ENCODE measurements around the gene KANSL2.
"Not testable (repeated sequence)": the region's sequence is repeated elsewhere in the genome, so short reads cannot be mapped to it uniquely, and the experiment has no call there.

KANSL2 gene

DNA sequence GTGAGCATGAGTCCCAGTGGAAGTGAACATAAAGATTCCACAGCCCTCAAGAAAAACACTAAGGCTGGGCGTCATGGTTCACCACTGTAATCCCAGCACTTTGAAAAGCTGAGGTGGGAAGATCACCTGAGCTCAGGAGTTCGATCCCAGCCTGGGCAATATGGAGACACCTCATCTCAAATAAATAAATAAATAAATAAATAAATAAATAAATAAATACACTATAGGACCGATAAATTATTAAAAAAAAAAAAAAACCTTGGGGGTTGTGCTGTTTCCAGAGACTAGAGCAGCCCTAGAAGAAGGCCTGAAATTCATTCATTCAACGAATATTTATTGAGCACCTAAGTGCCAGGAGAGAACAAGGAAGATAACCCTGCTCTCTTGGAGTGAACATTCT, 1.5 kb upstream of the KANSL2 start:
- no peak for DNase-seq (ENCODE audit: low read depth)

DNA sequence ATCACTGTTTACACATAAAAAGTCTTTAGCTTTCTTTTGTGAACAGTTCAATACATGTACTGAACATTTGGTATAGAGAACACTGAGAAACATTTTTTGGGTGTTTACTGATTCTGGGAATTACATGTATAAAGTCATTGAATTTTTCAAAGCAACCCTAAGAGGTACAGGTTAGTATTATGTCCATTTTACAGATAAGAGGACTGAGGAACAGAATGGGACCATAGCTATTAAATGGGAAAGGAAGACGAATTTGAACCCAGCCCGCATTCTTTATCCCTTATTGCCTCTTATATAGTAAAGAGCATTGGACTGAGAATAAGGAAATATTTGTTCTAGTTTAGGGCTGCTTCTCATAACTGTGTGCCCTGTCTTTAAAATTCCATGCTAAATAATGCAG, 889 bp upstream of the KANSL2 start:
- no peak for DNase-seq (ENCODE audit: low read depth)

DNA sequence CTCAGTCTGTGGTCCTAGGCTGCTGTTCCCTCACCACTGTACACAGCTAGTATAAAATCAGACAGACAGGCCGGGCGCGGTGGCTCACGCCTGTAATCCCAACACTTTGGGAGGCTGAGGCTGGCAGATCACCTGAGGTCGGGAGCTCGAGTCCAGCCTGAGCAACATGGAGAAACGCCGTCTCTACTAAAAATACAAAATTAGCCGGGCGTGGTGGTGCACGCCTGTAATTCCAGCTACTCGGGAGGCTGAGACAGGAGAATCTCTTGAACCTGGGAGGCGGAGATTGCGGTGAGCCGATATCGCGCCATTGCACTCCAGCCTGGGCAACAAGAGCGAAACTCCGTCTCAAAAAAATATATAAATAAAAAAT, 481 bp upstream of the KANSL2 start:
- DNase-seq (ENCODE audit: low read depth) = not testable (repeated sequence)

DNA sequence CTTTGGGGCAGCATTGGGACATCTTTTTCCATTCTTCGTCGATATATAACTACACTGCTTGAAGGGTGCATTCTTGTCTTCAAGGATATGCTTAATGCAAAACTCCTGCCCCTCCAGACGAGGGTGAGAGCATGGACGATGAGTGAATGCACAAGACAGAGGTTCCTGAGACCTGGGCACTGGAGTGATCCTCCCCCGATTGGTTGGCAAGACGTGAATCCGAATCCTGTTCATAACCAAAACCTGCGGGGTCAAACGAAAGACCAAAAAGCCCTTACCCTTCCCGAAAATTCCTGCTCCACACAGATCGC, 684 bp downstream of the KANSL2 start:
- no peak for DNase-seq (ENCODE audit: low read depth)

DNA sequence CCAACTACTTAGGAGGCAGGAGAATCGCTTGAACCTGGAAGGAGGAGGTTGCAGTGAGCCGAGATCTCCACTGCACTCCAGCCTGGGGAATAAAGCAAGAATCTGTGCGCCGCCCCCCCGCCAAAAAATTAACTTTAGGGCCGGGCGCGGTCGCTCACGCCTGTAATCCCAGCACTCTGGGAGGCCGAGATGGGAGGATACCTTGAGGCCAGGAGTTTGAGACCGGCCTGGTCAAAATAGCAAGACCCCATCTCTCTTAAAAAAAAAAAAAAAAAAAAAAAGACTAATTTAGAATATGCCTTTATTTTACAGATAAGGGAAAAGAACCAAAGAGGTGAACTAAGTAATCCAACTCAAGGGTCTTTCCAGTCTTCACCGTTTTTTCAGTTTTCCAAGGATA, 1.2 kb downstream of the KANSL2 start:
- no peak for DNase-seq (ENCODE audit: low read depth)

DNA sequence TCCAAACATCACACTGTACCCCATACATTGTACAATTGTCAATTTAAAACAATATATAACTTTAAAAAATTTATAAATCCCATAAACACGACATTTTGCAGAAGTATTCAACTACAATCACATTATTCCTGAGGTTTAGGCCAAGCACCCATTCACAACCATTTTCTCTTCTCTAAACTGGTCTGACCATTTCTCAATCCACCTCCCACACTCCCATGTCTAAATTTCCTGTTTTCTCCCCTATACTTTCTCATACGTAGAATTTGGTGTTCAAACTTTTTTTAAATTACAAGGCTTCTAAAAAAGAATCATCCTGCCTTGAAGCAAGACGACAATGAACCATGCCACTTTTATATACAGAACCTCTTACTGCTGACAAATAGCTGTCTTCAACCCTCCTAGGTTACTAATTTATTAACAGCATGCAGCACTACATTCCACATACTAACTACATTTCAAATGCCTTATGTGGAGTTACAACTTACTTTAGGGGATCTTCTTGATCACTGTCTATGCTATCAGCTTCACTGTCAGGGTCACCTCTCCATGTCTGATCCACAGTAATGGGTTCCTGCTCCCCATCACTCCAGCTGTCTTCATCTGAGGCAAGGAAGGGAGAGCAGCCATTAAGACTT, 3.4 kb downstream of the KANSL2 start:
- no peak for DNase-seq (ENCODE audit: low read depth)

DNA sequence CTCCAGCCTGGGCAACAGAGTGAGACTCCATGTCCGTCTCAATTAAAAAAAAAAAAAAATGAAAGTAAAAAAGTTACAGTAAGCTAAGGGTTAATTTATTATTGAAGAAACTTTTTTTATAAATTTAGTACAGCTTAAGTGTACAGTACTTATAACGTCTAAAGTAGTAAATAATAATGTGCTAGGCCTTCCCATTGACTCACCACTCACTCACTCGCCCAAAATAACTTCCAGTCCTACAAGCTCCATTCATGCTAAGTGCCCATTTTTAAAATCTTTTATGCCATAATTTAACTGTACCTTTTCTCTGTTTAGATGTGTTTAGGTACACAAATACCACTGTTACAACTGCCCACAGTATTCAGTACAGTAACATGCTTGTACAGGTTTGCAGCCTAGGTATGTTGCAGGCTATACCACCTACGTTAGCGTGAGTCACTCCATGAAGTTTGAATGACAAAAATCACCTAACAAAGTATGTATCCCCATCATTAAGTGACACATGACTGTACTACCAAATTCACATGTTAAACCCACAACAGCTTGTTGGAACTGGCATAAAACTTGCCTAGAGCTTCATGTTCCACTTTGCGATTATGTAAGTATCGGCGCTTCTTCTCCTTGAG, 10.7 kb downstream of the KANSL2 start:
- no peak for DNase-seq (ENCODE audit: low read depth)

DNA sequence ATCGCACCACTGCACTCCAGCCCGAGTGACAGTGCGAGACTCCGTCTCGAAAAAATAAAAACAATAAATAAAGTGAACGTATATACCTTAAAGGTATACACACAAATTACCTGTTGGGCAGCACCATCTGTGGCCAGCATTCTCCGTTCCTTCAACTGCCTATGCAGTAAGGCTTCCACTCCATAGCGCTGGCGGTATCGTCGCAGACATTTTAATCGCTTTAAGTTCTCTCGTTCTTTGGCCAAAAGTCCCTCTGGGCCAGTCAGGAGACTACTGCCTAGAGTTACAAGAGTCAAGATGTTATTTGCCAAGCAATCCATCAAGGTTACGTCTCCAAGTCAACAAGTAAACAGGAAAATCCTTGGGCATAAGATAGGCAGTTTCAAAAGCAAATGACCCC, 13.0 kb downstream of the KANSL2 start:
- DNase-seq (ENCODE audit: low read depth) = no peak

DNA sequence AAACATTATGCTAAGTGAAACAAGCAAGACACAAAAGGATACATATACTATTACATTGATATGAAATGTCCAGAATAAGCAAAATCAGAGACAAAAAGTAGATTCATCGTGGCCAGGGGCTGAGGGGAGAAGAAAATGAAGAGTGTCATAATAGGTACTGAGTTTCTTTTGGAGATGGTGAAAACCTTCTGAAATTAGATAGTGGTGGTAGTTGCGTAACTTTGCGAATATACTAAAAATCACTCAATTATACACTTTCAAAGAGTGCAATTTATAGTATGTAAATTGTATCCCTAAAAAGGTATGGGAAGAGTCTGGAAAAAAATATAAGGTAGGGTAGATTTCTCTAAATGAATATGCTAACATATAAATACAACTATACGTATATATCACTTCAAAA, 22.2 kb downstream of the KANSL2 start:
- DNase-seq (ENCODE audit: low read depth) = no peak

DNA sequence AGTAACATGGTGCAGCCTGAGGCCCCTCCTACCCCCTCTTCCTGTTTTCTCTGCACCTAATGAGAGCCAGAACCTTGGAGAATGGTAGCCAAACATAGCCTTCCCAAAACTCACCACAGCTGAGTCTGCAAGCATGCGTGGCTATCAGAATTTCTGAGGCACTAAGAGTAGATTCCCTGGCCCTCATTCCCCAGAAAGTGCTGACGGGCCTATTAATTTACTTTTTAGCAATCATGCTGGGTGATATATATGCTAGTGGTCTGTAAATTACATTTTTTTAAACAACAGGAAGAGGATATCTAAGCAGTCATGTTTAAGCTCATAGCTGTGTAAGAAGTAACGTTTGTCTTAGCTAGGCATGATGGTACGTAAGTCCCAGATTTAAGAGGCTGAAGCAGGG, 30.4 kb downstream of the KANSL2 start:
- DNase-seq (ENCODE audit: low read depth) = no peak

DNA sequence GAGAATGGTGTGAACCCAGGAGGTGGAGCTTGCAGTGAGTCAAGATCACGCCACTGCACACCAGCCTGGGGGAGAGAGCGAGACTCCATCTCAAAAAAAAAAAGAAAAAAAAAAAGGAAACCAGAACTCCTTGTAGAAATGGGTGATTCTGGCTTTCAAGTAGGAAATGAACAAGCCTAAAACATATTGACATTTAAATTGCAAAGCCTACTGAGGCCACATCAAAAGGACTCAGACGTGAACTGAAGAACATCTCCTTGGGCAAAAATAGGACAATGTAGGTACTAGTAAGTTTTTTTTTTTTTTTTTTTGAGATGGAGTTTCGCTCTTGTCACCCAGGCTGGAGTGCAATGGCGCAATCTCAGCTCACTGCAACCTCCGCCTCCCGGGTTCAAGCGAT, 36.7 kb downstream of the KANSL2 start:
- DNase-seq (ENCODE audit: low read depth) = not testable (repeated sequence)

DNA sequence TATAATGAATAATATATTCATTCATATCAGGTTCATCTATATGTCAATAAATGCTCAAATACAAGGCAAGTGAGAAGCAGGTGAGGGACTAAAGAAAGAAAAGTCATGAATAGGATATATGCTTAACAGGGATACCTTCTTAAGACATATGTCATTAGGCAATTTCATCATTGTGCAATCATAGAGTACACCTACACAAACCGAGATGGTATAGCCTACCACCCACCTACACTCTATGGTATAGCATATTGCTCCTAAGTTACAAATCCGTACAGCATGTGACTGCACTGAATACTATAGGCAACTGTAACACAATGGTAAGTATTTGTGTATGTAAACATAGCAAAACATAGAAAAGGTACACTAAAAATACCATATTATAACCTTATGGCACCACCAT, 39.0 kb downstream of the KANSL2 start:
- DNase-seq (ENCODE audit: low read depth) = no peak

DNA sequence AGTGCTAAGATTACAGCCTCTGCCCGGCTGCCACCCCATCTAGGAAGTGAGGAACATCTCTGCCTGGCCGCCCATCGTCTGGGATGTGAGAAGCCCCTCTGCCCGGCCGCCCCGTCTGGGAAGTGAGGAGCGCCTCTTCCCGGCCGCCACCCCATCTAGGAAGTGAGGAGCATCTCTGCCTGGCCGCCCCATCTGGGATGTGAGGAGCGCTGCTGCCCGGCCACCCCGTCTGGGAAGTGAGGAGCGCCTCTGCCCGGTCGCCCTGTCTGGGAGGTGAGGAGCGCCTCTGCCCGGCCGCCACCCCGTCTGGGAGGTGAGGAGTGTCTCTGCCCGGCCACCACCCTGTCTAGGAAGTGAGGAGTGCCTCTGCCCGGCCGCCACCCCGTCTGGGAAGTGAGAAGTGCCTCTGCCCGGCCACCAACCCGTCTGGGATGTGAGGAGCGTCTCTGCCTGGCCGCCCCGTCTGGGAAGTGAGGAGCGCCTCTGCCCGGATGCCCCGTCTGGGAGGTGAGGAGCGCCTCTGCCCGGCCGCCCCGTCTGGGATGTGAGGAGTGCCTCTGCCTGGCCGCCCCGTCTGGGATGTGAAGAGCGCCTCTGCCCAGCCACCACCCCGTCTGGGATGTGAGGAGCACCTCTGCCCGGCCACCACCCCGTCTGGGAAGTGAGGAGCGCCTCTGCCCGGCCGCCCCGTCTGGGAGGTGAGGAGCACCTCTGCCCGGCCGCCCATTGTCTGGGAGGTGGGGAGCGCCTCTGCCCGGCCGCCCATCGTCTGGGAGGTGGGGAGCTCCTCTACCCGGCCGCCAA, 40.1 kb downstream of the KANSL2 start:
- not testable (repeated sequence) for DNase-seq (ENCODE audit: low read depth)

DNA sequence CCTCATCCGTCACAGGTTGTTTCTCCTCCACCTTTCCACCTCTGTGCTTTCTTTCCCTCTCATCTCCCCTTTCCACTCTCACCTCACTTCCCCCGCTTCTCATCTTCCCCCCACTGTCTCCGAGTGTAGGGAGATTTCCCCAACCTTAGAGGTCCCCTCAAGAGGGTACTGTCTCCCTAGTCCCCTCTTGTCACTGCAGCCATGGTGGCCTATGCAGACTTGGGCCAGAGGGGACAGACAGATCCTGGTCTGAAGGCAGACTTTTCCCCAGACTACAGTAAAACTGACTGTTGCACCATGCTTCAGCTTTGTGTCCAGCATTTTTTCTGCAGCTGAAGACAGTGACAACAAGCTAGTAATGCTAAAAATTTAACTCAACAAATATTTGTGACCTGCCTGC, 41.2 kb downstream of the KANSL2 start:
- no peak for DNase-seq (ENCODE audit: low read depth)

DNA sequence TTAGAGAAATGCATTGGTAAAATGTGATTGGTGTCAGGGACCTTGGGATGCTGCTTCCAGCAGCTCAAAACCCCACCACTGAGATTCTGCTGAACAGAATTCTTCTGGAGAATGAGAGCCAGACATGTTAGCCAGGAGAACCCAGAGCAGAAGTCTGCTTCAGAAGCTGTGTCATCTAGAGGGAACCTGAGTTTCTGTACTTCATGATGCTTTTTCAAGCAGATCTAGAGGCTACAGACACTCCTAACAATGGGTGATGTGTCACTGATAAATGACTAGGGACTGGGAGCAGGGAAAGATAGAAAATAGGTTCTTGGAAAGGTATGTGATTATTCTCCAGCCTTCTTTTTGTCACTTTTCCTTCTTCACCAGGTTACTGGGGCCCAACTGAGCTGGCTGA, 41.6 kb downstream of the KANSL2 start:
- DNase-seq (ENCODE audit: low read depth) = no peak

DNA sequence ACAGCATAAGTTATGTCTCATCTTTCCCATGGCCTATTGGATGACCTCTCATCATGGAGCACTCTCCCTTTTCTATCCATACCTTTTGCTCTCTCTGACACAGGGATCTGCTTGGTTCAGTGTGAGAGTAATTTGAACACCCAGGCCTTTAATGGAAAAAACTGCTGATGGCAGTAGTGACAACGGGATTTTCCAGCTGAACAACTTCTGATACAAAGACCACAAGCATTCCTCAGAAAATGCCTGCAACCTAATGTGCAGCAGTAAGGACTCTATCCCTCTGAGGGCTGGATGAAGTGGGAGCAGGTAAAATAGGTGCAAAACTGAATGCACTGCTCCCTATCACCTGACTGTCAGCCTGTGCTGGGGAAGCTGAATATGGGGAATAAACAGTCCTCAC, 51.0 kb downstream of the KANSL2 start:
- DNase-seq (ENCODE audit: low read depth) = no peak

DNA sequence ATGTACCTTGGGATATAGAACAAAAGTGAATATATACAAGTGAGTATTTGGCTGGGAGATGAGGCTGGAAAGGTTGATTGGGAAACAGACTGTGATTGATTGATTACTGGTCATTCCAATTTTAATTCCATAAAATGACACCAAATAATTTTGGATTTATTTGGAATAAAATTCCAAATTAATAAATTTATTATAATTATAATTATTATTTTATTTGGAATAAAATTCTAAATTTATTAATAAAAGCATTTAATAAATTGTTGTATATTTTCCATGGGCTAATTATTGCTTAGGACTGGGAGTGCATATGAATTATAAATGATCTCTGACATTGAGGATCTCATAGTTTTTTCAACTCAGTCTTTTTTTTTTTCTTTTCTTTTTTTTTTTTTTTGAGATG, 51.7 kb downstream of the KANSL2 start:
- DNase-seq (ENCODE audit: low read depth) = no peak

DNA sequence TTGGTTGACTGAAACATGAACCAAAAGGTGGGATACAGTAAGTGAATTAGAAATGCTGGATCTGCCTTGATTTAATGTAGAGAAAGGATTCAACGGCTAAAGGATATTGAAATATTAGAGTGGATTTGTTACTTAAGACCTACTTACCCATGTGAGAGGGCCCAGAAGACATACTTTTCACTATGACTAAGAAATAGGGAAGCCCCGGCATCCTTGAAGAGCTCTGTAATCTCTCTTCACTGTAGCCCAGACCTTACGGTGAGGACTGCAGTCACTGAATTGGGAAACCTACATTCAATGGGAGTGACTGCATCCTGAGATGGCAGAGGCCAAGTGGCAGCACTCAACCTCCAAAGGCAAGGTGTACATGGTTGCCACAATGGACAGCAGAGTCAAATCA, 52.5 kb downstream of the KANSL2 start:
- DNase-seq (ENCODE audit: low read depth) = no peak

DNA sequence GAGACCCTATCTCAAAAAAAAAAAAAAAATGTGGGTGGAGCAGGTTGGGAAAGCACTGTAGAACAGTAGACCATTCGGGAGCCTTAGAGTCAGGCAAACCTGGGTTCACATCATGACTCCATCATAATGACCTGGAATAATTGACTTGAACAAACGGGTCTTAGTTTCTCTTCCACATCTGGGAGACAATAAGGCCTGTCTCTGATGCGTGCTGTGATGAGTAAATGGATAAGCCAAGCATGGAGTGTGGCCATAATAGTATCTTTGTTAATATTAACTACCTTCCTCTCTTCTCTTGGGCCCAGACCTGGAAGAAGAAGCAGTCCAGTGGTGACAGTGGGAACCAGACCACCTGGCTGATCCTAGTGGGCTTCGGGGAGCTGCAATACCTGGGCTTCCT, 54.5 kb downstream of the KANSL2 start:
- no peak for DNase-seq (ENCODE audit: low read depth)

DNA sequence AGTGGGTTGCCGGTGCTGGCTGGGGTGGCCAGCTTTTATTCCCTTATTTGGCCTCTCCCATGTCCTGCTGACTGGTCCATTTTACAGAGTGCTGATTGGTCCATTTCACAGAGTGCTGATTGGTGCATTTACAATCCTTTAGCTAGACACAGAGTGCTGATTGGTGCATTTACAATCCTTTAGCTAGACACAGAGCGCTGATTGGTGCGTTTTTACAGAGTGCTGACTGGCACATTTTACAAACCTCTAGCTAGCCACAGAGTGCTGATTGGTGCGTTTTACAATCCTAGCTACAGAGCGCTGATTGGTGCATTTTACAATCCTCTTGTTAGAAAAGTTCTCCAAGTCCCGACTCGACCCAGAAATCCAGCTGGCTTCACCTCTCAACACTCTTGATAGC, 59.0 kb downstream of the KANSL2 start:
- DNase-seq (ENCODE audit: low read depth) = not testable (repeated sequence)

DNA sequence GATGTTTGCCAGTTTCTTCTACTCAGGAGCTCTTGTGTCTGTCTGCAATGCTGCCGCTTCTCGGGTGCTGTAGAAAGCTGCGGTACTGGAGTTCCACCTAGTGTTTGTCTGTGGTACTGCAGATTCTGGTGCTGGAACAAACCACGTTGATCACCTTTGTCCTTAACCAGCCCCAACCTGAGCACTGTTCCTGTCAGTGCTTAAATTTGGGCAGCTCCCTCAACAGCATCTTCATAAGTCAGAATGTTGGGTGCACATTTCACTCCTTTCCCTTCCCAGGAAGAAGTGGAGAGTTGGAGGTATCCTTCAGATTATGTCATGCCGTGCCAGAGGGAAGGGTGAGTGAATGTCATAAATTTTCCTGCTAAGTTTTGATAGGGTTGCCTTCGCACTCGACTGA, 63.5 kb downstream of the KANSL2 start:
- peak; percentile 47 for DNase-seq (ENCODE audit: low read depth)

DNA sequence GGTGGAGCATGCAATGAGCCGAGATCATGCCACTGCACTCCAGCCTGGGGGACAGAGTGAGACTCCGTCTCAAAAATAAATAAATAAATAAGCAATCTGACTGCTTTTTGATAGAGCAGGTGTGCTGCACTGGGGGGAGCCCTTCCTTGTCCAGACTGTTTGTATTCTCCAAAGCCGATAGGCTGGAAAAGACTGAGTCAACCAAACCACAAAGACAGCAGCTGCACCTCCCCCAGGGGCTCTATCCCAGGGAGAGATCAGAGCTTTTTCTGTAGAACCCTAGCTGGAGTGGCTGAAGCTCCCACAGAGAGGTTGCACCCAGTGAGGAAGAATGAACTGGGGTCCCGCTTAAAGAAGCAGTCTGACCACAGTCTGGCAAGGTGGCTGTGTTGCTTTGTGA, 66.4 kb downstream of the KANSL2 start:
- no peak for DNase-seq (ENCODE audit: low read depth)

DNA sequence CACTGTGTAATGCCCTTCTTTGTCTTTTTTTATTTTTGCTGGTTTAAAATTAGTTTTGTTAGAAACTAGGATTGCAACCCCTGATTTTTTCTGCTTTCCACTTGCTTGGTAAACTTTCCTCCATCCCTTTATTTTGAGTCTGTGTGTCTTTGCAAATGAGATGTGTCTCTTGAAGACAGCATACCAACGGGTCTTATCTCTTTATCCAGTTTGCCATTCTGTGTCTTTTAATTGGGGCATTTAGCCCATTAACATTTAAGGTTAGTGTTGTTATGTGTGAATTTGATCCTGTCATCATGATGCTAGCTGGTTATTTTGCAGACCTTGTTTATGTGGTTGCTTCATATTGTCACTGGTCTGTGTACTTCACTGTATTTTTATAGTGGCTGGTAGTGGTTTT, 68.7 kb downstream of the KANSL2 start:
- DNase-seq (ENCODE audit: low read depth) = no peak

Data from stimulated activated CD8-positive, alpha-beta memory T cell treated with anti-CD3 and anti-CD28 coated beads, Interleukin-7, amount 100 ng/mL, for 24 hours (primary cell).